GM19043 (cell line): ENCODE measurements around the gene CD55.

Source experiments
- ATAC-seq: cut with Tn5 transposase; IDR thresholded peaks from one replicate; pipeline ENCODE4 v1.9.1; 2021; ENCODE audit warnings: low read depth; ENCODE audit not compliant: unreplicated experiment

Gene CD55

DNA sequence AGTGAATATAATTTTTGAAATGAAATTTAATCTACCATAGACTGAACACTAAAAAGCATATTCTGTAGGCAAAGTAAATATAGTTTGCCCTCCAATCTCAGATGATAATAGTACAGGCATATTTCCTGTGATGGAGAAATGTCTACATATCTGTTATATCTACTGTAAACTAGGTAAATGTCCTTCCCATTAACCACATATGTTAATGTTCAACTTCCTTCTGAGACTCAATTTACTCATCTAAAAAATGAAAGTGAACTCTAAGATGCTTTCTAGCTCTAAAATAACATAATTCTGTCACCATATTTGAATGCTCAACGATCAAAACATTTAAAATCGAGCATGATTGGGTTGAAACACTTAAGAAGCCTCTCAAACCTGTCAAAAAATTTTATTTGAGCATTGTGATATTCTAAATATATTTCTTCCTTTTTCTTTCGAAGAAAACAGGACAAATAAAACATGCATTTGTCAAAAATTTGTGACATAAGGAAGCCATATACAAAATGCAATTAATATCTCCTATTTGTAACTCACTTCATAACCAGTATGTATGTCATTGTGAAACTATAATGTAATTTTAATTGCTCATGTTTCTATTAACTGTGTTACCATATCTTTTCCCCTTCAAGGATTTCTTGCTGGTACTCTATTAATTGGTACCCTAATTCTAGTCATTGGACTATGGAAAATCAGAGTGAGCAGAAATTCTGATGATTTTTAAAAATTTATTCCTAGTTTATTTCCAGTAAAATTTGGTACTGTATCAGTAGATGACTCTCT lies 34.2 kb downstream of the CD55 start:
- no peak for ATAC-seq

DNA sequence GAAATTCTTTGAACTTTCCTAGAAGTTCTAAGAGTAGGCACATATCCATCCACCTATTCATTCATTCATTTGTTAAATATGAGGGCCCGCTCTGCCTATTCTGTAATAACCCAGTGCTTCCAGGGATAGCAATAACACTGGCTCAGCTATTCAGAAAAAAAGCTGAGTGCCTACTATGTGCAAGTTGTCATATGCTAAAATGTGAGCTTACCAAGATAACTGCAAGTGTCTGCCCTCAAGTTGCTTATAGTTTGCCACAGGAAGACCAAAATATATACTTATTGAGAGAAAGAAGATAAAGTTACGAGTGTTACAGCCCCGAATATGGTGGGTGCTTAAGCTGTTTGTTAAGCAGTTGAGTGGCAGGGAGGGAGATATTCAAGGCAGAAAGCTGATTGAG lies 39.6 kb downstream of the CD55 start:
- no peak for ATAC-seq

DNA sequence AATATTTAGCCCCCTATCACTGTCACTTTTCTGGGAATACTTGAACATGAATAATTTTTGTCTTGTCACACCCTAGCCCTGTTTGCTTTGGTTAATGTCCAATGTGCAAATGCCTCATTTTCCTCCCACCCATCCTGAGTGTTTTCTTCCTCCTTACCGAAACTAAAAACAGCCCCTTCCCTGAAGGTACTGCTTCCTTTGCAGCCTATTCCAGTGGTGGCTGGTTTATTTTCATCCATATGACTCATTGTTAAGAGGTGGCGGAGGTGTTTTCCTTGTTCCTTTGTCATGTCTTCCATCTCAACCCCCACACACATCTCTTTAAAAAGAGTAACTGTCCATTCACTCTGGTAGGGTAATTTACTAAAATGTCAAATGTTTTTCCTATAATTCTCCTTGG lies 40.4 kb downstream of the CD55 start:
- no peak for ATAC-seq

DNA sequence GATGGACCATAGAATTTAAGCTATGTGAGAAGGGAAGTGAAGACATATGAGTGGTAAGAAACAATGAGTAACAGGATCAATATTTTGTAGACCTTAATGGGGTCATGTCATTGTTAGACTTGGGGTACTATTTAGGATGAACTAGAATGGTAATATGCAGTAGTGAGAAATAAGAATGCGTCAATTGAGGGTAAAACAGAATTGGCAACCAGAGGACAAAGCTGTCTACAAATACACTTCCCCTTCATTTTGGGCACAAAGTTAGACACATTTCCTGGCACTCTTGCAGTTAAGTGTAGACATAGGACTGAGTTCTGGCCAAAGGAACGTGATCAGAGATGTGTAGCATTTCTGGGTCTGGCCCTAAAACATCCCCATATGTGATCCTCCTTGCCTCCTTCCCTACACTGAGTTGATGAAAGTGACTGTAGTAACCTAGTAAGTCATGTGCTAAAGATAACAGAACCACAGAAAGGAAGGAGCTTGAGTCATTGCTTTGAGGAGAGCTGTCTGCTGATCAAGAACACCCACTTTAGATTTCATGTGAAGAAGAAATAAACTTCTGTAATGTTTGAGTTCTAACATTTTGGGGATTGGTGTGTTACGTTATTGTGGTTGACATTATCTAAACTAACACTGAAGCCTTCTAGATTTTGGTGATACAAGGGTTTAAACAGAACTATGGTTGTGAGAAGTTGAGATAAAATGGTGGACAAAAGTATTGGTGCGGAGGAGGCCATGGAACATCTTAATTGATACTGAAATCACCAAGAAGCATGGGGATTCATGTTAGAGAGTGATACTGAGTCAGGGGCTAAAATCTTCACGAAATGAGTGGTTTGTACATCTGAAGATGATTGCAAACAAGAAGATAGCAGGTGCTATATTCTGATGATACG lies 41.7 kb downstream of the CD55 start:
- ATAC-seq = no peak

DNA sequence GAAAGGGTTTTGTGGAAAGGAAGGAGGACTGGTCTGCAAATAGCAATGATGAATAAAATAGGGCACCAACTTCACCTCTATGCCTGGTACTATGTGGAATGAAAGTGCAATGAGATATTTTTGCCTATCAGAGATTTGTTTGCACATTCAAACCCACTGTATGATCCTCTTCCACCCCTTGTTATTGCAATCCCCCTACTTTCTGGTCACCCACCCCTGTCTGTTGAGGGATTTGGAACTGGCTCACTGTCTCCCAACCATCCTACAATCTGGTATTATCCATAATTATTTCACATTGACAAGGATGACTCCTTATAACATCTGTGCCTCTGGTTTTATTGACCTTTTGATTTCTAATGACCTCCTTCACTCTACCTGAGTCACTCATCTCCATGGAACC lies 42.4 kb downstream of the CD55 start:
- no peak for ATAC-seq

DNA sequence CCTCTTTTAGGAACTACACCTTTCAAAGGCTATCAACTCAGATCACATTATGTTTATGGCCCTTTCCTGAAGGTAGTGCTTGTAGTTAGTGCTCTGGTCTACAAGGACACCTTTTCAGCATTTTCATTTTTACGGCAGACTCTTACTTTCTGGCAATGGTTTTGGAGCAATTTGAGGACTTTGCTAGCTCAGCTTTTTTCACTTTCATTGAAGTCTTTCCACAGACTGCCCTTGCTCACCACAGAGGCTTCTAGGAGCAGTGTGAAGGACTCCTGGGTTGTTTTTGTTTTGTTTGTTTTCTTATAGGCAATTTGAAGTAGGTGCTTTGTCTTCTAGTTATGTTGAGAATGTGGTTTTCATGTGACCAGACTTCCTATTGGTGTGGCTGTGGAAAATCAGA lies 43.1 kb downstream of the CD55 start:
- no peak for ATAC-seq

DNA sequence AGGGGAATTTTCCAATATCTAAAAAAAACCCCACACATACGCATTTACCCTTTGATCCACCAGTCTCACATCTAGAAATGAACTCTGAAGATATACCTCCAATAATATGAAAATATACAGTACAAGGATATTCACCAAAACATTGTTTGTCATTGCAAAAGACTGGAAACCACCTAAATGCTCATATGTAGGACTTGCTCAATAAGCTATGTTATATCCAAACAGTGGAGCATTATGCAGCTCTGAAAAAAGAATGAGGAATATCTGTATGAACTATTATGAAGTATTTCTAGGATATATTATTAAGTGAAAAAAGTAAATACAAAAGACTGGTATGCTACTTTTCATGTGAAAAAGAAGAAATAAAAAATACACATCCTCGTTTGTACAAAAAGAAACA lies 43.6 kb downstream of the CD55 start:
- no peak for ATAC-seq

DNA sequence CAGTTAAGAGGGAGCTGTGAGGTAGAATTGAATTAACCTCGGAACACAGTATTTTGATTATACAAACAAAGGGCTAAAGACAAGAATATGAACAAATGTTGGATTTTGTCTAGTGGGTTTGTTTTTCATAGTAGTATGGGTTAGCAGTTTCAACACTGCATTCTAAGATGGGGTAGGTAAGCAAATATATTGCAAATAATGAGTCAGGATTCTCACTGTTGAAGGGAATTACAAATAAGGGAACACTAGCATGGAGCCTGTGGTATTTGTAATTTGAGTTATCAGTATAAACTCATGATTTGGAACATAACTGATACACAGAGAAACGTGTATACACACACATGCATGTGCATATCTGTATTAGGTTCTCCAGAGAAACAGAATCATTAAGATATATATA lies 44.5 kb downstream of the CD55 start:
- ATAC-seq = no peak

DNA sequence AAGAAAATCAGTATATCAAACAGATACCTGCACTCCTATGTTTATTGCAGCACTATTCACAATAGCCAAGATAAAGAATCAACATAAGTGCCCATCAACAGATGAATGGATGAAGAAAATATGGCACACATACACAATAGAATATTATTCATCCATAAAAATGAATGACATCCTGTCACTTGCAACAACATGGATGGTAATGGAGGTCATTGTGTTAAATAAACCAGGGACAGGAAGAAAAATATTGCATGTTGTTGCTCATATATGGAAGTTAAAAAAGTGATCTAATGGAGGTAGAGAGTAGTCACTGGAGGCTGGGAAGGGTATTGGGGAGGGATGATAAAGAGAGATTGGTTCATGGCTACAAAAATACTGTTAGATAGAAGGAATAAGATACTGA lies 67.2 kb downstream of the CD55 start:
- ATAC-seq = no peak

DNA sequence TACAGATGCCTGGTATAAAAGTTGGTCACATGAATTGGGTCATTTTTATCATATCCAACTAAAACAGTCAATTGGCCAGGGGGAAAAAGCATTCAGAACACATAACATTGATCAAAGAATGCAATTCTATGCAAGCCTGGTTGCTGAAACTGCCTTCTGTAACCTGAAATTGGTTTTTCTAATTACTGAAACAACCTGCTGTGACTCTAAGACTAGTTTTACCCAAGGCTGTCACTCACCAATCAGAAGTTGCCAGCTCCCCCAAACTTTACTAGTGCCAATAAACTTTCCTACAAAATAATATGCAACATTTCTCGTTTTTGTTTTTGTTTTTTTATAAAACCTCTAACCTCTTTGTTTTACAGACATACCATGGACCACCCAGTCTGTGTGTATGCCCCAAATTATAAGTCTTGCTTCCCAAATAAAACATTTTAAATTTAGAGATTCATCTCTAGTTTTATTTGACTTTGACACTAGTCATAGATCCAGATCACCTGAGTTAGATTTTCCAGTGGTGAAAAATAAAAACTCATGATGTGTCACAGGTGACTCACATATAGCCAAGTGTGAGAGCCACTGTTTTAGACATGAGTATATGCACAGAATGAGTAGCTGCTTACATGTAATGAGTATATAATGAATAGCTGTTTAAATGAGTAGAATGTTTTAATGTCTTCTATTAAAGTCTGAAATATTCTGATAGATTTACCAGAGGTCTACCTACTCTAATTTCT lies 68.4 kb downstream of the CD55 start:
- ATAC-seq = no peak

DNA sequence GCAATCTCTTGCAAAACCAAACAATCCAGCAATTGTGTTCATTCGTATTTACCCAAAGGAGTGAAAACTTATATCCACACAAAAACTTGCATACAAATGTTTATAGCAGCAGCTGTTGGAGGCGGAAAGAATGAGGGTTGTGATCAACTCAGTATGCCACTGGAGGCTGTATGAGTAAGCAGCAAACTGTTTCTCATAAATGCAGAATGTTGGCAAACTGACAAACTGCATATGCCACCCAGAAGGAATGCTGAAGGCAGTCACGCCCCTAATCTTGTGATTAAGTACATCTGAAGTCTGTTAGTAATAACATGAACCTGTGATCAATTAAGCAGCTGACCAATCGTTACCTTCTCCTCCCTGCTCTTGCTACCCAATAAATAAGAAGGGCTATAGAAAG lies 72.1 kb downstream of the CD55 start:
- no peak for ATAC-seq

DNA sequence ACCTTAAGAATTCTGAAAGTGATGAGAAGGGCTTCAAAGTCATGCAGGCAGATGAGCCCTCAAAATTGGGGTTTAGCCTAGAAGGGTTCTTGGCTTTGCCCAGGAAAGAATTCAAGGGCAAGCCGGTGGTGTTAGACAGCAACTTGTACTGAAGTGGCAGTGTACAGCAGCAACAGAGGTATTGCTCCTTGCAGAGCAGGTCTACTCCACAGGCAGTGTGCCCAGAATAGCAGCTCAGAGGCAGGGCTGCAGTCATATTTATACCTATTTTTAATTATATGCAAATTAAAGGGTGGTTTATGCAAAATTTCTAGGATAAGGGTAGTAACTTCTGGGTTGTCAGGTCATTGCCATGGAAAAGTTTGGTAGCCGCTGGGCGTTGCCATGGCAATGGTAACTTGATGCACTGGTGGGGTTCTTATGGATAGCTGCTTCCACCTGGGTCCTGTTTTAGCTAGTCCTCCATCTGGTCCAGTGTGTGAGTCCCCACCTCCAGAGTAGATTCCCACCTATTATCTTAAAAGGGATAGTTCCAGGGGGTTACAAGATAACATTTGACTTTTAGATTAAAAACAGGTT lies 74.8 kb downstream of the CD55 start:
- no peak for ATAC-seq

DNA sequence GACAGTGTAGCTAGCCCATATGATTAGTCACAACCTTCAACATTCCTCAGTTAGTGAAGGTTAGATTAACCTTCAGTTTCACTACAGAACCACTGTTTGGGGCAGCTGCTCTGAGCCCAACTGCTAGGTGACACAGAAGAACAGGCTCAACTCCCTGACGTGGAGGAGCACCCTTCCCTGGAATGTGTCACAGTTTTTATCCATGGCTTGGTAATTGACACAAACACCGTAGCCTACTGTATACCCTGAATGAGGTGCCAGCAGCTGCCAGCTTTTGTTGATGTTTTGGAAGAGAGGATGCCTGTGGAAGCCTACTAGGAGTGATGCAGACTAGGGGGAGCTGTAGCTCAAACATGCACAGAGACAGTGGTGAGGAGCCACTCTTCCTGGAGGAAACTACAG lies 76.0 kb downstream of the CD55 start:
- ATAC-seq = no peak

DNA sequence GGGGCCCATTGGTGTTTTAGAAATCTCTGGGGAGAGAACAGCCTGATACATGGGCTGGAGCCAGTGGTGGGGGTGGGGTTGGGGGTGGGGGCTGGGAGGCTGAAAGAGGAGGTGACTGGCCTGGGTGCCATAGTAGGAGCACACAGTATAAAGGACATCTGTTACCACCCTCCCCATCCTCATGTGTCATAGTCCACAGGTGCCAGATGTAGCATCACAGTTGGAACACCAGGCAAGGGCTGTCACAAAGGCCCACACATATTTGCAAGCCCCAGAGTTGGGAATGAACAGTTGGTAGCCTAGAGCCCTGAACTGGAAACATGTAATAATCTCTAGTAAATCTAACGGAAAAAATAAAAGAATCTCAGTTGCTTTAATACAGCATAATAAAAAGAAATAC lies 77.5 kb downstream of the CD55 start:
- ATAC-seq = no peak

DNA sequence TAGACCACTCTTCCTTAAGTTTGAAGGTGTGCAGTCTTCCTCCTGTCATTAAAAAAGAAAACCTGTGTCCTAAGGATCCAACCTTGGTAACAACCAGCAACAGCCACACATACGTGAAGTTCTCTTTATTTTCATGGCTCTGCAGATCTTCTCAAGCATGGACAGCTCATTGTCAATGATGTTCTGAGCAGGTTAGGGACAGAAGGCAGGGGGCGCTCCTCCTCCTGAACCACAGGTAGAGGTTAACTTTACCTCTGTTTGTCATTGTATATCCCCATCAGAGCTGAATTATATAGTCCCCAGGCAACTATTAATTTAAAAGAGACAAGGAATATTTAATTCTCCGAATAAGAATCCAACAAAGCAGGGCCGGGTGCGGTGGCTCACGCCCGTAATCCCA lies 80.1 kb downstream of the CD55 start:
- no peak for ATAC-seq

DNA sequence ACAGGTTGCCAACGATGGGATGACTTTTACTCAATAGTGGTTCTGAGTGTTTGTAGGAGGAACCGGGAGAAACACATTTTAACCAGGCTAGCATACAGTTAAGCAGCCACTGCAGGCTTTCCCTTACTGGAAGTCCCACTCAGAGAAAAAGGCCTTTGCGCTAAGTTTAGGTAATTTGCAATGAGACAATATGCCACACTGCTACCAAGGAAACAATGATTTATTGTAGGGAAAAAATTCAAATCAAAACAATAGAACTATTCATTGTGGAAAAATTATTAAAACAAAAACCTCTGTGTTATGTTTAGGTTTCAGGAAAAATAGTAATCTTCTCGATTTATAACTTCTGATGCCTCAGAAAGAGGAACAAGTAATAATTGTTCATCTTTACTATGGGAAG lies 81.3 kb downstream of the CD55 start:
- ATAC-seq = no peak

DNA sequence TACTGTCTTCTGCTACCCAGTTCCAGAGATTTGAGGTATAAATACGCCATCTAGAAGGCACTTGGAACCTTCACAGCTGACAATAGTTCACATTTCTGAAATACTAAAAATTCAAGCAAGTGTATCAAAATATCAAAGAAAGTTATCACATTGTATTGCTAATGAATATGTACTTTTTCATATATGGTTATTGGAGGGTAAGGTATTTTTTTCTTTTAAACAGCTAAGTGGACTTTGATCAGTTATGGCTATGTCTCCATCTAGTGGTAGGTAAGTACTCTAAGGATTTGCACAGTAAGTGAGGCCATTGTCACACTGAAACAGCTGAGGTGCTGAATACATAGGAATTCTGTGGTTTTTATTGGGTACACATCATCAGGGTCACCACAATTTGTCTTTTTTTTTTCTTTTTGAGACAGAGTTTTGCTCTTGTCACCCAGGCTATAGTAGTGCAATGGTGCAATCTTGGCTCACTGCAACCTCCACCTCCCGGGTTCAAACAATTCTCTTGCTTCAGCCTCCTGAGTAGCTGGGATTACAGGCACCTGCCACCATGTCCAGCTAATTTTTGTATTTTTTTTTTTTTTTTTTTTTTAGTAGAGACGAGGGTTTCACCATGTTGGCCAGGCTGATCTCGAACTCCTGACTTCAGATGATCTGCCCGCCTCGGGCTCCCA lies 83.5 kb downstream of the CD55 start:
- no peak for ATAC-seq

DNA sequence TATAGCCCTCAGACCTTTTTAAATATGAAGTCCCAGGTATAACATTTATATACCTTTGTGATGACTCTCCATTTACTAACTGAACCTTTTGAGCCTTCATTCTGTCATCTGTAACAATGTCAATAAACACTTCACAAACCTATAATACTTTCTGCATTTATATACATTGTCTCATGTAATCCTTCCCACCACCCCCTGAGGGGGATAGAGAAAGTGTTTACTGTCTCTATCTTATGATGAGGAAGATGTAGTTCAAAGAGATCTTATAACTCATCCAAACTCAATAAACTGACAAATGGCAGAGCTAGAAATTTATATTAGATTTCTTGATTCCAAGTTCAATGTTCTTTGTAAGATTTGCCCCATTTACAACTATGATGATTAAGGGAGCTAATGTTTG lies 84.3 kb downstream of the CD55 start:
- ATAC-seq = no peak

DNA sequence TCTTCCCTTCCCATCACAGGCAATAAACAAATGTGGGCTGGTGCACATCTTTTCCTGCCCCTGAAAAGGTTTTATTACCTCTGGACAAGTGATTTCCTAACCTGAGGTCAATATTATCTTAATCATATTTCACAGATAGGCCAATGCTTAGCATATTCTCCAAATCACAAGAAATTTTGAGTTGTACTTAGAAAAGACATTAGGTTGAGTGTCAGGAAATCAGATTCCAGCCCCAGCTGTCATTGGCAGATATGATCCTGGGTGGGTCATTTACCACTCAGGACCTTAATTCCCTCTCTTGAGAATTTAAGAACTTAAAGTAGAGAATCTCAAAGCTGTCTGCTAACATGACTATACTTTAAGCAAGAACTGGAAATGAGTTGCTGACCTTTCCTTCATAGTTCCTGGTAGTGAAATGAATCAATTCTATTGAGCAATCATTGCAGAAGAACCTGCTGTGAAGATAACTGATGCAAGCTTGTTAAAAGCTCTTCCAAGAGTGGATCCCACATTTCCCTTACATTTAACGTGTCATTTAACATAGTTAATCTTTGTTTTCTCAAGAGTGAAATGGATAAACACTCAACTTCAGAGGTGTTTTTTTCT lies 86.3 kb downstream of the CD55 start:
- ATAC-seq = no peak
